Umbilical cord (tissue), 2 donors: ENCODE results near the gene LYZ. TPM values are rescaled to one million over a fixed set of nuclear protein-coding genes. Genes with fewer than 3 reads are reported as not detected.
A peak's percentile ranks its signal among the peaks of the same experiment; 100 is the strongest.
"Not testable (repeated sequence)": the region's sequence is repeated elsewhere in the genome, so short reads cannot be mapped to it uniquely, and the experiment has no call there.

Experiments
- DNase-seq: peaks from one replicate; pipeline ENCODE4 v3.0.0-alpha.2; 2015; ENCODE audit warnings: low spot score
- total RNA-seq: library from RNA; depleted of rRNA; stranded (reverse); fragments of >200 nt; gene quantifications from one replicate; pipeline ENCODE4 v1.2.3, GENCODE V29; 2014; ENCODE audit warnings: low replicate concordance; ENCODE audit not compliant: insufficient read depth

LYZ gene
- 16.4 TPM for total RNA-seq

DNA sequence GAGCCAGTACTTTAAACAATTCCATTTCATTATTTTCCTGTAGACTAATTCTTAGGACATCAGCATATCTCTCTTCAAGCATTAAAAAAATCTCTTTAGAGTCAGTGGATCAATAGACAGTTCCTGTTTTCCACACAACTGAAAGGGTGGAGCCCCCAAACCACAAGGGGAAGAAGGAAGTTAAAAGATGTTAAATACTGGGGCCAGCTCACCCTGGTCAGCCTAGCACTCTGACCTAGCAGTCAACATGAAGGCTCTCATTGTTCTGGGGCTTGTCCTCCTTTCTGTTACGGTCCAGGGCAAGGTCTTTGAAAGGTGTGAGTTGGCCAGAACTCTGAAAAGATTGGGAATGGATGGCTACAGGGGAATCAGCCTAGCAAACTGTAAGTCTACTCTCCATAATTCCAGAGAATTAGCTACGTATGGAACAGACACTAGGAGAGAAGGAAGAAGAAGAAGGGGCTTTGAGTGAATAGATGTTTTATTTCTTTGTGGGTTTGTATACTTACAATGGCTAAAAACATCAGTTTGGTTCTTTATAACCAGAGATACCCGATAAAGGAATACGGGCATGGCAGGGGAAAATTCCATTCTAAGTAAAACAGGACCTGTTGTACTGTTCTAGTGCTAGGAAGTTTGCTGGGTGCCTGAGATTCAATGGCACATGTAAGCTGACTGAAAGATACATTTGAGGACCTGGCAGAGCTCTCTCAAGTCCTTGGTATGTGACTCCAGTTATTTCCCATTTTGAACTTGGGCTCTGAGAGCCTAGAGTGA lies at the start of gene LYZ:
Gene LYZ (plus strand): TSS at position 220 of the 777 bp plus-strand sequence. CDS start 28 bp downstream, at position 248.
- peak; percentile 14 for DNase-seq

DNA sequence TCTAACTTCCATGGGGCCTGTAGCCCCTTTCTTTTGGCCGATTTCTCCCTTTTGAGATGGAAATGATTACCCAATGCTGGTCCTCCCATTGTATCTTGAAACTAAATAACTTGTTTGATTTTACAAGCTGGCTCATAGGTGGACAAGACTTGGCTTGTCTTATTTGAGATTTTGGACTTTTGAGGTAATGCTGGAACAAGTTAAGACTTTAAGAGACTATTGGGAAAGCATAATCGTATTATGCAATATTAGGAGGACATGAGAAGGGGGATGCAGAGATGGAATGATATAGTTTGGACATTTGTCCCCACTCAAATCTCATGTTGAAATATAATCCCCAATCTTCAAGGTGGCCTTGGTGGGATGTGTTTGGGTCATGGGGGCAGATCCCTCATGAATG lies 49.2 kb upstream of the LYZ start:
- DNase-seq, result no peak

DNA sequence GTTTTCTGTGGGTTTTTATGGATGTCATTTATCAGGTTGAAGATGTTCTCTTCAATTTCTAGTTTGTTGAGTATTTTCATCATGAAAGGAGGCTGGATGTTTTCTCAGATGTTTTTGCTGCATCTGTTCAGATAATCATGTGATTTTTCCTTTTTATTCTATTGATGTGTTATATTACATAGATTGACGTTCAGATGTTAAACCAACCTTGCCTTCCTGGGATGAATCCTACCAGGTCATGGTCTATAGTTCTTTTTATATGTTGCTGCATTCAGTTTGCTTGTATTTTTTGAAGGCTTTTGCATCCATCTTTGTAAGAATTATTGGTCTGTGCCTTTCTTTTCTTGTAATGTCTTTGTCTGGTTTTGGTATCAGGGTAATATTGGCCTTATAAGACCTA lies 43.9 kb upstream of the LYZ start:
- no peak for DNase-seq

DNA sequence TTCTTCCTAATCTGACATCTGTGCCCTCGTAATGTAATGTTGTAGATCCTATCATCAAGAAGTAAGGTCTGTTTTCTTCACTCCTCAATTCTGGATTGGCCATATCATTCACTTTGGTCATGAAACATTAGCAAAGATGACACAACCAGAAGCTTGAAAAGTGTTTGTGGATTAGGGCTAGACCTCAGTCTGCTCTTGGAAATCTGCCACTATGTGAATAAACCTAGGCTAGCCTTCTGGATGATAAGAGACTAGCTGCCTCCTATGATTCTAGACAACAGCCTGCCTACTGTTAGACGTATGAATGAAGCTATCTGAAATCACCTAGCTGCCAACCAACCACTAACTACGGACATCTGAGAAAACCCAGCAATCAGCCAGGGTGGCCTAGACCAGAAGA lies 38.7 kb upstream of the LYZ start:
- DNase-seq, result no peak

DNA sequence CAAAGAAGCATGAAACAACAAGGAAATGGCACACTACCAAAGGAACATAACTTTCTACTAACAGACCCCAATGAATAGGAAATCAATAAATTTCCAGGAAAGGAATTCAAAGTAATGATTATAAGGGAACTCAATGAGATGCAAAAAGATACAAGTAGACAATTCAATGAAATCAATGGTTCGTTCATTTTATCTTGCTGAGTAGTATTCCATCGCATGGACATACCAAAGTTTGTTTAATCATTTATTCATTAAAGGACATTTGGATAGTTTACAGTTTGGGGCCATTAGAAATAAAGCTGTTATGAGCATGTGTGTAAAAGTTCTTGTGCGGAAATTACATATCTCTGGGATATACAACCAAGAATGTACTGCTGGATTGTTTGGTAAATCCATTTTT lies 35.0 kb upstream of the LYZ start:
- no peak for DNase-seq

DNA sequence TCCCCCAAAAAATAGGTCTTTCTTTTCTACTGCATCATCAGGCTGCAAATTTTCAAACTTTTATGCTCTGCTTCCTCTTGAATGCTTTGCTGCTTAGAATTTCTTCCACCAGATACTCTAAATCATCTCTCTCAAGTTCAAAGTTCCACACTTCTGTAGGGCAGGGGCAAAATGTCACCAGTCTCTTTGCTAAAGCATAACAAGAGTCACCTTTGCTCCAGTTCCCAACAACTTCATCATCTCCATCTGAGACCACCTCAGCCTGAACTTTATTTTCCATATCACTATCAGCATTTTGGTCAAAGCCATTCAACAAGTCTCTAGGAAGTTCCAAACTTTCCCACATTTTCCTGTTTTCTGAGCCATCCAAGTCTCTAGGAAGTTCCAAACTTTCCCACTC lies 31.4 kb upstream of the LYZ start:
- DNase-seq, result not testable (repeated sequence)

DNA sequence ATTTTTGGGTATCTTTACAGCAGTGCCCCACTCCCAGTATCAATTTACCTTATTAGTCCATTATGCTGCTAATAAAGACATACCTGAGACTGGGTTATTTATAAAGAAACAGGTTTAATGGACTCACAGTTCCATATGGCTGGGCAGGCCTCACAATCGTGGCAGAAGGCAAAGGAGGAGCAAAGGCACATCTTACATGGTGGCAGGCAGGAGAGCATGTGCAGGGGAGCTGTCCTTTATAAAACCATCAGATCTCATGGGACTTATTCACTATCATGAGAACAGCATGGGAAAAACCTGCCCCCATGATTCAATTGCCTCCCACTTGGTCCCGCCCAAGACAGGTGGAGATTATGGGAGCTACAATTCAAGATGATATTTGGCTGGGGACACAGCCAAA lies 30.9 kb upstream of the LYZ start:
- DNase-seq, result not testable (repeated sequence)

DNA sequence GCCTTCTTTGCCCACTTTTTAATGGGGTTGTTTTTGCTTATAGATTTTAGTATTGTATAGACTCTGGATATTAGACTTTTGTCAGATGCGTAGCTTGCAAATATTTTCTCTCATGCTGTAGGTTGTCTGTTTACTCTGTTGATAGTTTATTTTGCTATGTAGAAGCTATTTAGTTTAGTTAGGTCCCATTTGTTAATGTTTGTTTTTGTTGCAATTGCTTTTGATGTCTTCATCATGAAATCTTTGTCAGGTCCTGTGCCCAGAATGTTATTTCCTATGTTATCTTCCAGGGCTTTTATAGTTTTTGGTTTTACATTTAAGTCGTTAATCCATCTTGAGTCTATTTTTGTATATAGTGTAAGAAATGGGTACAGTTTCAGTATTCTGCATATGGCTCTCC lies 30.0 kb upstream of the LYZ start:
- no peak for DNase-seq

DNA sequence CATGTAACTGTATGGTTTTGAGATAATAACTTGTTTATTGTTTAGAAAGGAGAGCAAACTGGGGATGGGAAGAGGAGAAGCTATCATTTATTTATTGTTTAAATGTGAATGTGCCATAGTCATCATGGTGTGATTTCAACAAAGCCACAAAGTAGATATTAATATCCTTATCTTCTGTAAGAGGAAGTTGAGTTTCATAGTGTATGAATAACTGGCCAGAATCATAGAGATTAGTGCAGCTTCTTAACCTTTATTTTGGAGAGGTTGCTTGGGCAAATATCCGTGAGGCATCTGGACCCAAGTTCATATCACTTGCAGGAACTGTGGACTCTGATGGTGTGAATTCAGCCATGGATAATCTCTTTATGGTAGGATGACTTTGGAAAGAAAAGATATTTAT lies 26.8 kb upstream of the LYZ start:
- no peak for DNase-seq

DNA sequence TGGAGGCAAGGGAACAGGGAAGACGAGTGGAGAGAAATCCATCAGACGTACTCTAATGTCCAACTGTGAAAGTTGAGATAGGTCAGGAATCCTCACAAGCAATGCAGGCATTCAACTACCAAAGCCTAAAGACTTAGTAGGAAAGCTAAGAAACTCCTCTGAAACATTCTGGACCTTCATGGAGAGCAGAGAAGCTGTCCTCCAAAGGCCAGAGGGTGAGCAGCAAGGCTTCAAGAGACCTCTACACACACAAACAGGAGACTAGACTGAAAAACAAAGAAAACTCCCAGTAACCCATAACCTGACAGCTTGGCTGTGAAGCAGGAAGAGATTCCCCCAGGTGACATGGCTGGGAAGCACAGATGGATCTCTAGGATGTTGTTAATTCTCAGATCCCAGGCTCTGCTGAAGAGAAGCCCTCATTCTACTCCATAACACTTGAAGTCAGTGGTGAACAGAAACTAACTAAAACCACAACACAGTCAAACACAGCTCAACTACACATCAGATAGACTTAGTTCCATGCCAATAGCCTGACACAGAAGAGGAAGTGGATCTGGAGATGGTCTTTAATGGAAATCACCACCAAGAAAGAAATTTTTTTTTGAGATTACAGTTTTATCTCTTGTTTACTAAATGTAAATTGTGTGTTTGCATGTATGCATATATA lies 23.2 kb upstream of the LYZ start:
- DNase-seq, result no peak

DNA sequence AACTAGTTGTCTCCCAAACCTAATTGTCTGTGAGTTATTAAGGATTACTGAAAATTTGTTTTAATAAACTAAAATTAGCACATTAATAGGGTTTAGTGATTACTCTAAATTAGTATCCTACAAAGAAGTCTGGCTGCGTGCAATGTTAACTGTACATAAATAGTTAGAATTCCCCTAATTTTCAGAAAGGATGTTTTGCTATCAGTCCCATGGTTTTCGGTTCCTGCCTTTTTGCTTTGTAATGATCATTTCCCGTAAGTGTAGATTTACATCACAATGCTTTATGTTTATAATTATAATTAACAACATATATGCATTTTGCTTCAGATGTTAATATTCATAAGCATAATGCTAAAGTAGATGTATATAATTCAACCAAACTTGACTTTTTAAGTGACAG lies 19.8 kb upstream of the LYZ start:
- DNase-seq, result no peak

DNA sequence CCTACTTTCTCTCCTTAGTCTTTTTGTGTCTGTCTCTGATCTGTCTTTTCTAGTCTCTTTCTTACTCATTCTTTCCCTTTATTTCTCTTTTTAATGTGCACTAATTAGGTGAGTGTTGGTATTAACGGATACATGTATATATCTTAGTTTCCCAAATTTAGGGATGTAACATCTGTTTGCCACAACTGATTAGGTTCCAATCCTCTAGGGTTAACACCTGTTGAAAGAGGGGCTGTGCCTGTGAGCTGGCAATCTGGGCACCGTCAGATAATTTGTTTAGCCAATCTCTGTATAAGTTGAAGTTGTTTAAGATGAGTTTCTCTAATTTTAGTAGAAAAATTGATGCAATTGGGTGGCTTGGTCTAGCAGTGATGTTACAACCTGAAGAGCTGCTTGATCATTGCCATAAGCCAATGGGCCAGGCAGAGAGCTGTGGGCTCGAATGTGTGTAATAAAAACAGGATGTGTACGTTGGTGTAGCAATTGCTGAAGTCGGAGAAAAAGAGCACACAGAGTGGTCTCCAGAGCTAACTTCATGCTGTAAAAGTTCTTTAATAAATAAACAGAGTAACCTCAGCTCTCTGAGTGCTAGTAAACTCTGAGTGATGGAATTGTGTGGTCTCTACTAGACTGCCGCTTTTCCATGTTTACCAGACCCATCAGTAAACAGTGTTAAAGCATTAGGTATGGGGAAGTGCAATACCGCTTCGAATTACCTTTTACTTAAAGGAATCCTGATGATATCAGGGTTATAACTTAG lies 18.3 kb upstream of the LYZ start:
- DNase-seq, result no peak

DNA sequence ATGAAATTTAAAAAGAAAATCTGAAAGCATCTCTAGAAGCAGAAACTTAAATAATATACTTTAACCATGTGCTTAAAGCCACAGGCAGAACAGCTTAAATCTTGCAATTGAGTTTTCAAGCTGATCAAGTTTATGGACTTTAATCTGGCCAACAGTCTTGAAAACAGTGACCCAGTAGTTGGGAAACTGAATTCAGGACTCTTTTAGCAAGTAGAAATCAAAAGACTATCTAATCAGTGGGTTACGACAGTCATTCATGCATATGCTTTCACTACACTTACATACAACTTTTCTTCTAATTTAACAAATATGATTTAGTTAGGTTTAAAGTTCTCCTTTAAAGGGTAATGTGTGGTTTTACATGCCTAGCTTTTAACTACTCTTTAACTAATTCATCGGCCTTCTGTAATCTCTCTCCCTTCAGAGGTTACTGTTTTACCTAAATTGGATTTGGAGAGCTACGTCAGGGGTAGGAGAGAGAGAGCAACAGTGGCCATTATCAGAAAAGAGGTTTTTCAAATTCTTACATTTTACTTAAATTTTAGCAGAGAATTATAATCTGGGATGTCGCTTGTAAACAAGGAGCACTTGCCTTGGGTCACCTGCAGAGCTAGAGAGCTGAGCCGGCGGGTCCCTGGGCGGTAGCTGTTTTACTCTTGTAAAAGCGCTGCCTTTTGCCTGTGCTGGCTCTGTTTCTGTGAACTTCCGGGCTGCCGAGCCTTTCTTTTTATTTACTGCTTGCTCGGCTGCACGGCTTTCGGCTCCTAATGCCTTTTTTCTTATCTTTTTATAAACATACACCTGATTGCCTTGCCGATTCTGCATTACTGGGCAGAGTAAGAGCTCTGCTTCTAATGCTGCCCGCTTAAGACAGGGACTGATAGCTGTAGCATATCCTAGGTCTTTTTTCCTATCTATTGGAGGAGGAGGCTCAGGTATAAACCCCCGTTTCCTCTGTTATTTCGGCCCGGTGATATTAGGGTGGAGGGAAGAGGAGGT lies 17.4 kb upstream of the LYZ start:
- DNase-seq, result peak; percentile 29

DNA sequence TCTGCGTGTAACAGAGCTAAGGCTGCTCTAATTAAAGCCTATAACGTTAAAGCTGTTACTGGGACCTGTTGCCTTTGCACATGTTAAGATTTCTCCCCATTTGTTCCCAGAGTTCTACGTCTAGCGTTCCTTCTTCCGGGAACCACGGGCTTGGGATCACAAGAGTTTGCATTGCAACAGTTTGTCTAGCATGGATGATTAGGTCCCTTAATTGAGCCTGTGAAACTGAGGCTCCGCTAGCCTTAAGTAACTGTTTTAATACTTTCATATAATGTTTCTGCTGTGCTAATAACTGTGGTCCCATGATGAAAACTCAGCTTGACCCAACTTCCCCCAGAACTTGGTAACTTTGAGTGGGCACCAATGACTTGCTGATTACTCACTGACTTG lies 16.7 kb upstream of the LYZ start:
- no peak for DNase-seq

DNA sequence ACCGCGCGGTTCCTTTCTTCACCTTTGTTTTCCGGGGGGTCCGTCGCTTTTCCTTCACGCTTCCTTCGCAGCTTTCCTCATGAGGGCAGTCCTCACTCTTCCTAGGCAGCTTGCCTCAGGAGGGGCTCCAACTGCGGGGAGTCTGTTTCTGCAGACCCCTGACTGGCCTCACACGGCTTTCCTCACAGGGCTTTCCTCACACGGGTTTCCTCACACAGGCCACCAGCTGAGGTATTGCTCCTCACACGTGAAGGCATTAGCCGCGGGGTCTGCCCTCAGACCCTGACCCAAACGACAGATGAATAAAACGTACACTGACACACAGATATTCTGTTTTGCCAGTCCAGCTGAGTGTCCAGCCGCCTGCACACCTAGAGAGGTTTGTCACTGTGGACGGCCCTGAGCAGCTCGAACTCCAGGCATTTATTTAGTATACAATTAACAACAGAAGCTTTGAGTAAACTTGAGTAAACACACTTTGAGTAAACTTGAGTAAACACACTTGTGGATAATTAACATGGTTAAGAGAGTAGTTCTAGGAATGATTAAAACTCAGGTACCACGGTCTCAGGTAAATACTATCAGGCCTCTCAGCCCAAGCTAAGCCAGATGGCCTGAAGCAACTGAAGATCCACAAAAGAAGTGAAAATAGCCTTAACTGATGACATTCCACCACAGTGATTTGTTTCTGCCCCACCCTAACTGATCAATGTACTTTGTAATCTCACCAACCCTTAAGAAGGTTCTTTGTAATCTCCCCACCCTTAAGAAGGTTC lies 16.1 kb upstream of the LYZ start:
- DNase-seq, result no peak

DNA sequence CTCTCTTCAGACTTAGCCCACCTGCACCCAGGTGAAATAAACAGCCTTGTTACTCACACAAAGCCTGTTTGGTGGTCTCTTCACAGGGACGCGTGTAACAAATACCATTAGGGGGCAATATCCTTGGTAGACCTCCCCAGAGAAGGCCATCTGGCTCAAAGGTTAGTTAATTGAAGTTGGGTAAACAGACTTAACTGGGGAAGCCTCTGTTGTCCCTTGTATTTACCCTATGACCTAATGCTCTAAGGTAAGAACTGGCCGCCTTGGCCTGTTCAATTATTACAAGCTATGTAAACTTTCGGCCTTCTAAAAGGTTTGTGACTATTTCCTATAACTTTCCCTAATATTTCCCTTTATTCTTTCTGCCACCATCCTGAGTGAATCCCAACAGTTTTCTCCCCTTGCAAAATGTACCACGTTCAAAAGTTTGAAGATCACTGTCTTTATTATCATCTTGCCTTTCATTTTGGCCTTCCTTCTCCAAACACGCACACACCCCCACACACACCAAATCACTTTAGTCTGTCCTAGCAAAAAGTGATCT lies 15.3 kb upstream of the LYZ start:
- no peak for DNase-seq

DNA sequence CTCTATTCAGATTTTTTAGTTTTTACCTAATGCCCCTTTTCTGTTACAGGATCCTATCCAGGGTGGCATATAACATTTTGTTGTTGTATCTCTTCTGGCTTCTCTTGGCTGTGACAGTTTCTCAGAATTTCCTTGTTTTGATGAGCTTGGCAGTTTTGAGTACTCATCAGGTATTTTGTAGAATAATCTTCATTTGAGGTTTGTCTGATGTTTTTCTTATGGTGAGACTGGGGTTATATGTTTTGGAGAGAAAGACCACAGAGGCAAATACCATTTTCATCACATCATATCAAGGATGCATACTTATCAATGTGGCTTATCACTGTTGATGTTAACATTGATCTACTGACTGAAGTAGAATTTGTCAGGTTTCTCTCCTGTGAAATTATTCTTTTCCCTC lies 14.0 kb upstream of the LYZ start:
- no peak for DNase-seq

DNA sequence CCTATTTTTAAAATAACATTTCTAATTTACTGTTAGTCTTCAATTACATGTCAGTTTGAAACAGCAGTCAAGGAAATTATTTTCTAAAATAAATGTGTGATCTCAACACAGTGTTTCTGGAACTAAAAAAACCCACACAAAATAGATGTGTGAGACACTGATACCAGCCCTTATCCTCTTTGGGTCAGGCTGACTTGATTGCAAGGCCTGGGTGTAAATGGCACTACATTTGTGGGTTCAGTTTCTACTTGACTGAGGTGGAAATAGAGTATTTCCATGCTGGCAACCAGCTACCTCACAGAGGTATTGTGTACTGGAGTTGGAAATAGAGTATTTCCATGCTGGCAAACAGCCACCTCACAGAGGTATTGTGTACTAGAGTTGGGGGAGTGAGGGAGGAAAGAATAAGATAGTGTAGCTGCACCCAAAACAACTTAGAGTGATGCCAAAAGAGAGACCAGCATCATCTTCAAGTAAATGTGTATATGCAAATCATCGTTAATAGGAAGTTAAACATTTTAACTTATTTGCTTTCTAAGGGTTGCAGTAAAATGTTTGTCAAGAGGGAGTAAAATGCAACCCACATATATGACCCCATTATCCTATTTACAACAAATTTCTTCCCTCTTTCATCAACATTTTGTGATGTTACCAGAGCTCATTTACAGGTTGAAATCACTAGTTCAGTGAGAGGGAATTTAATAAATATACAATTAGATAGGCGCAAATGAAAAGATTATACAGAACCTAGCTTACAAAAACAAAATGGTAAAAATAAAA lies 10.7 kb upstream of the LYZ start:
- DNase-seq, result no peak

DNA sequence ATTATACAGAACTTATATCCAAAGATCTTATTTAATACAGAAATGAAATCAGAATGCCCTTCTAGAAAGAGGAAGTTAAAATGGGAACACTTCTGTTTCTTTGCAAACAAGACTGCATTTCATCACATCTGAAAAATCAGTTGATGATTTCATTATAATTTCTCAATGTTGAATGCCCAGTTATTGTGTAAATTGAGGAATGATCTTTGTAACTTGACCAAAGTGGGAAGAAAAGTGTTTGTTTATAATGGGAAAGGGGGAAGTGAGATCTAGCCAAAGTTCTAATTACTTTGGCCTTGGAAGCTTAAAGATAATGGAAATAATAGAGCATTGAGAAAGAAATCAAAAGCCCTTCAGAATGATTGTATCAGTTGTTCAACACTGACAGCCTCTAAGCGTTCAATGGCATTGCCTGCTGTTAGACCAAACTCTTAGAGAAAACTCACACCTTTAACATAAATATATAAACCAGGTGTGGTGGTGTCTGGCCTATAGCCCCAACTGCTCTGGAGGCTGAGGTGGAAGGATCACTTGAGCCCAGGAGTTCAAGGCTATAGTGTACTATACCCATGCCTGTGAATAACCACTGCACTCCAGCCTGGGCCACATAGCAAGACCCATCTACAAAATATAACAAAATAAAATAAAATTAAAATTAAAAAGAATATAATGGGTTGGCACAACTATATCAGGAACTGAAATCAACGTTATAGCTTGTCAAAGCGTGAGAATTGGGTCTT lies 9.9 kb upstream of the LYZ start:
- DNase-seq, result no peak
